ENCODE measurements around the gene ADCY2.

The ADCY2 gene

GRCh38 chr5:7779019-7780005 is 383.4 kb downstream of the ADCY2 start:
- no peak for TF ChIP-seq CTCF (IDR thresholded peaks at IDR 0.05; ENCODE audit: low read length, missing control alignments)
- H3K4me3 ChIP-seq (replicated peaks; ENCODE audit: low read depth, low read length), result no peak overlapping the region
- no peak for DNase-seq (ENCODE audit: low read depth)

GRCh38 chr5:7781899-7782298 is 386.0 kb downstream of the ADCY2 start:
- no peak overlapping the region for H3K4me3 ChIP-seq (replicated peaks; ENCODE audit: low read depth, low read length)
- DNase-seq (ENCODE audit: low read depth), result no peak
- no peak for TF ChIP-seq CTCF (IDR thresholded peaks at IDR 0.05; ENCODE audit: low read length, missing control alignments)

DNA sequence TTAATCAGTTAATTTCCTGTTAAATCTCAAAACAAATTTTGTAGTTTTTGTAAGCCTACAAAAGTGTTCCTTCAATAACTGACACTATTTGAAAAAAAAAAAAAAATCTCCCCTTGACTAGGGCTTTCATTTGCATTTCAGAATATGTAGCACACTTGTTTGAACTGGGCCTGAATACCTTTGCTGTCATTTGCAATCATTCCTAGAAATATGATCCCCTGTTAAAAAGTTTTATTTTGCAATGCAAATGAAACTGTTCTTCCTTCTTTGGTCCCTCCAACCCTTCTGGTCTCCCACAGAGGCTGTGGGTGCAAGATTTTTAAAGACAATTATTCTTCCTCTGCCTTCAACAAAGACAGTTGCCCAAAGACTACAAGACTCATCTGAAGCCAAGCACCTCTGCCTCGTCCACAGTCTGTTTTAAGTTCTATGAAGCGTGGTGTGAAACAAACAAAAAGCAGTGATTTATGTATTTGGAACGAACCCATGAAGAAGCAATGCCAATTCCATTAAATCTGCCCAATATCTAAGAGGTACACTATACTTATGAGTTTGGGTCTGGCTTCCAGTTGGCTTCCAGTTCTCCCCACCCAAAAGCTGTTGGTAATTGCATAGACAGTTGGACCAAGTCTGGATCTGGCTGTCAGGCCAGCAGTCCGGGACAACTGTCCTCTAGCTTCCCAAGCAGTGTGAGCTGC is 388.9 kb downstream of the ADCY2 start:
- DNase-seq (ENCODE audit: low read depth), result no peak
- no peak for TF ChIP-seq CTCF (IDR thresholded peaks at IDR 0.05; ENCODE audit: low read length, missing control alignments)
- no peak overlapping the region for H3K4me3 ChIP-seq (replicated peaks; ENCODE audit: low read depth, low read length)

DNA sequence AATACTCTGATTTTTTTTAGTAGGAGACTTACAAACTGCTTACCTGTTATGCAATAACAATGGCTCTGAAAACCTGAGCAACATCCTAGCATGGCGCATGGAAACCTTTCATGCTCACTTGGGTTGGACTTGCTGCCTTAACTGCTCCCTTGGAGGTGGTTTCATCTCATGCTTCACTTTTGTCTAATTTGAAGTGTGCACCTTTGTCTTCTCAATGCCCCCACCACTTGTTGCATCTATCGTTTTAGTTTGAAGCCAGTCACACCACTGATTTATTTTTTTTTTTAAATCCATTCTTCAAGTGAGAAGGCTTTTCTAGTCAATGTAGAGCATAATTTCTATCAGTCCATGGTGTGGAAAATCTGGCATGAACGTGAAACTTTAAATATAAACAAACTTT is 391.8 kb downstream of the ADCY2 start:
- TF ChIP-seq CTCF (IDR thresholded peaks at IDR 0.05; ENCODE audit: low read length, missing control alignments), result no peak
- no peak overlapping the region for H3K4me3 ChIP-seq (replicated peaks; ENCODE audit: low read depth, low read length)
- DNase-seq (ENCODE audit: low read depth), result no peak

DNA sequence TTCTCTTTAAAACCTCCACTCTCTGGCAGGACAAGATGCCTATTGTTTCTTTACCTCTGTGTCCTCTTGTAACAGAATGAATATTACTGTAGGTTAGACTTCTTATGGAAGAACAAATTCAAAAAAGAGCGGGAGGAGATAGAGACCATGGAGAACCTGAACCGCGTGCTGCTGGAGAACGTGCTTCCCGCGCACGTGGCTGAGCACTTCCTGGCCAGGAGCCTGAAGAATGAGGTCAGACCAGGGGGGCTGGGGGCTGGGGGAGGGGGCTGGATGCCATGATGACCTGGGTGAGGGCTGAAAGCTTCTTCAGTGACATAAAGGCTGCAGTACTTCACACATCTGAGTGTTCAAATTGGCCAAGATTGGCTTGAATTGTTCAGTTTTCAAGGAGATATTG is 393.6 kb downstream of the ADCY2 start:
- no peak overlapping the region for H3K4me3 ChIP-seq (replicated peaks; ENCODE audit: low read depth, low read length)
- no peak for DNase-seq (ENCODE audit: low read depth)
- no peak for TF ChIP-seq CTCF (IDR thresholded peaks at IDR 0.05; ENCODE audit: low read length, missing control alignments)

DNA sequence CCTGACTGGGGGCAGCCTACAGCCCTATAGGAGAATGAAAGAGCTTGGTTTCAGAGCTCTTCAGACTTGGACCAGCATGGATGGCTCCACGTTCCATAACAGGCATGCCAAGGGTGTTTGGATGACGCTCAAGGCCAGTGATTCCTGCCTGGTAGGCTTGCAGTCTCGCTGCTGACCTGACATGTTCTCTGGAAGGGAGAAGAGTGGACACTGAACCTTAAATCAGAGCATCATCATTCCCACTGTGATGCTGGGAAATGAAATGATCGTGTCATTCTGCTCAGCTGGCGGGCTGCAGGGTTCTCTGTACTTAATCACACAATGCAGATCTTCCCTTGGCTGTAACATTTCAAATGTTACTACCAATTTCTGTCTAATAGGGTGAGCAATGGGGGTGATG is 398.0 kb downstream of the ADCY2 start:
- no peak for DNase-seq (ENCODE audit: low read depth)
- no peak overlapping the region for H3K4me3 ChIP-seq (replicated peaks; ENCODE audit: low read depth, low read length)
- TF ChIP-seq CTCF (IDR thresholded peaks at IDR 0.05; ENCODE audit: low read length, missing control alignments), result no peak
